GM21723 (cell line): ENCODE data around the gene ANKK1.
A peak's percentile ranks its signal among the peaks of the same experiment; 100 is the strongest.

Experiments used
- ATAC-seq: cut with Tn5 transposase; IDR thresholded peaks from one replicate; pipeline ENCODE4 v1.9.1; 2021; ENCODE audit warnings: mild to moderate bottlenecking, moderate library complexity; ENCODE audit not compliant: unreplicated experiment

Gene ANKK1

DNA sequence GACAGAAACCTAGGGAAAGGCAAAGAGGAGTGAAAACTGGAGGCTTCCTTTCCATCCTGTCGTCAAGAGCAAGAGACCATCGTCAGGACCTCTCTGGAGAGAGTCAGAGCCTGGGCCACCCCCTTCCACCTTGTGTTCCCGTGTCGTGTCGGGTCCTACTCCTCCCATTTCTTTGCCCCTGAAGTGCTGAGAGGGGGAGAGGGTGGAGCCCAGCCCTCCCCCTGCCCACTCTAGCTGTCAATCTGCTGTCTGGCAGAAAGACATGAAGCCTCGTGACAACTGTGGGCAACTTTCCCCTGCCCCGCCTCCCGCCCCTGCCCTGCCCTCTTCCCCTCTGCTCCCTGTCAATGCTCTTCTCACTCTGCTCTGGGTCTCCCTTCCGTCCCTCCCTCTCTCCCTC lies 20.6 kb downstream of the ANKK1 start:
- no peak for ATAC-seq

DNA sequence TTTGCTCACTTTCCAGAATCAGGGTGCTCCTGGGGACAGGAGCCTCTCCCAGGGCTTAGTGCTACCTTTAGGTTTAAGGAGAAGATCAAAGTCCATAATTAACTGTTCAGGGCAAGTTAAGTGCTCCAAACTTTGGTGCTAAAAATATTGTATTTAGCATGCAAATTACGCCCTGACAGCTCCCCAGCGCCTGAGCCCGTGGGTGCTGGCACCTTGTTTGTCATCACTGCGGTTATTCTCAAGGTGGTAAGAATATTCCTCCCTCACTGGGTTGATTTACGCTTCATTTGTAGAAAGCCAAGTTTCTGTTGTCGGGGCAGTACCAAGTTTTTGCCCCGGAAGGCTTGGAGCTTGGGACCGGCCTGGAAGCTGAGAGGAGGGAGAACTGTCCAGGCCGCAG lies 21.3 kb downstream of the ANKK1 start:
- ATAC-seq, result no peak

DNA sequence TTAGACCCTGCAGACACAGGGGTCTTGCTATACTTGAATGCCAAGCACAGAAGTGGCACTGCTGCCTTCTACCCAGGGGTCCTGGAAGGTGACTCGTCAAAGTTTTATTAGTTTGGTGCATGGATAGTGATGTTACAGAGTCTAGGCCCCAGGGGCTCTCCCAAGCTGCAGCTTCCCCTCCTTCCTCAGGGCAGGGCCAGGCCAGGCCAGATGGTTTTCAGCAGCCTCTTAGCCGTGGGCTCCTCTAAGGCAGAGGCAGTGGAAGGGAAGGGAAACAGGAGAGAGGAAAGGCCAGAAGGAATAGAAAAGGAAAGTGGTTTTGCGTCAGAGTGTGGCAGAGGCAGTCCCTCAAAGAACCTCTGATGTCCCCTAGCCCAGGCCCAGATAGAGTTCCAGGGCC lies 21.9 kb downstream of the ANKK1 start:
- no peak for ATAC-seq

DNA sequence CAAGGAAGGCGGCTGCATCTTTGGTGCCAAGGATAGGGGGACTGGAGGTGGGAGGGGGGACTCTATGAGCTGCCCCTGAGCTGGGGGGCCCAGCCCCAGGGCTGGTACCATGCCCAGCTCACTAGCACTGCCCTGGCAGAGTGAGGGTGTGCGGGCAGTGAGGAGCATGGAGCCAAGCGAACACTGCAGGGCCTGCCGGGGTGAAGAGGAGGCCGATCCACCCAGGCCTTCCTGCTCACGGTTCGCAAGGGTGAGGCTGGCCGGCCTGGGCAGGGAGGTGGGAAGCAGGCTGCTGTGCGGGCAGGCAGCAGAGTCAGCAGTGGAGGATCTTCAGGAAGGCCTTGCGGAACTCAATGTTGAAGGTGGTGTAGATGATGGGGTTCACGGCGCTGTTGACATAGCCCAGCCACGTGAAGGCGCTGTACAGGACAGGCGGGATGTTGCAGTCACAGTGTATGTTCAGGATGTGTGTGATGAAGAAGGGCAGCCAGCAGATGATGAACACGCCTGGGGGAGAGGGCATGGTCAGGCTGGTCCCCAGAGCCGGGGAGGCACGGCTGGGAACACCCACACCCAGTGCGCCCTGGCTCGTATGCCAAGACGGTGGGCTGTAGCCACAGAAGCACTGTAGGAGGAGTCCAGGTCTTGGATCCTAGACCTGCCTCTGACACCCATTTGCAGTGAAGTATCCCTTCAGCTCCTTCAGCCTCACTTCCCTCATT lies 23.0 kb downstream of the ANKK1 start:
- no peak for ATAC-seq

DNA sequence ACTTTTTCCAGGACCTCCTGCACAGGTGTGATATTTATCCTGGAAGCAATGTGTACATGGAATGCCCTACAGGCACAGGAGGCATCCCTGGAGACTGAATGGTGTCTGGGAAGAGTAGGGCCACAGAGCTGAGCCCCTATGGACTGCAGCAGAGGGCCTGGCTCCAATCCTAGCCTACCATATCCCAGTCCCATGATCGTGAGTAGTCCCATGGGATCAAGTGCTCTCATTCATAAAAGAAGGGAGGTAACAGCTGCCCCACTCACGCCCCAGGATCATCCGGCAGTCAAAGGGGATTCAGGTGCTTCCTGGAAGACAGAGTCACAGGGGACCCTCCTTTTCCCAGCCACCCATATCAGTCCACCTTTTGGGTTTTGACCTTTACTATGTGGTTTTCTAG lies 24.0 kb downstream of the ANKK1 start:
- ATAC-seq, result no peak

DNA sequence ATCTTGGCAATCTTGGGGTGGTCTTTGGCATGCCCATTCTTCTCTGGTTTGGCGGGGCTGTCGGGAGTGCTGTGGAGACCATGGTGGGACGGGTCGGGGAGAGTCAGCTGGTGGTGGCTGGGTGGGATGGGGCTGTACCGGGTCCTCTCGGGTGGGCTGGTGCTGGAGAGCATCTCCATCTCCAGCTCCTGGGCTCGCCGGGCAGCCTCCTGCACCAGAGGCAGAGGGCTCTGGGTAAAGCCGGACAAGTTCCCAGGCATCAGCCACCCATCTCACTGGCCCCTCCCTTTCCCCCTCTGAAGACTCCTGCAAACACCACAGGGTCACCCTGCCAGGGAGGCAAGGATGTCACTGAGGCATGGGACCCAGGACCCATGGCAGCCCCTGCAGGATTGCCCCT lies 25.1 kb downstream of the ANKK1 start:
- no peak for ATAC-seq

DNA sequence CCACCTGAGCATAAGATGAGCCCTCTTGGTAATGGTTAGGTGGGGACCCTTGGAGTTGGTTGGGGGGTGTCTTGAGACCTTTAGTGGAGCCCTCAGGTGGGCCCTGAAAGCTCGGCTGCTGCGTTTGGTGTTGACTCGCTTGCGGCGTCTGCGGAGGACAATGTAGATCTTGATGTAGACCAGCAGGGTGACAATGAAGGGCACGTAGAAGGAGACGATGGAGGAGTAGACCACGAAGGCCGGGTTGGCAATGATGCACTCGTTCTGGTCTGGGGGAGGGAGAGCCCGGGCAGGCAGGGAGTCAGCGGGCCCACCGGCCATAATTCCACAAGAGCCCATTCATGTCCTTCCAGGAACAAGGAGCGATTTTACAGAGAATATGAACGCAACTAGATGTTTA lies 27.8 kb downstream of the ANKK1 start:
- ATAC-seq, result no peak

DNA sequence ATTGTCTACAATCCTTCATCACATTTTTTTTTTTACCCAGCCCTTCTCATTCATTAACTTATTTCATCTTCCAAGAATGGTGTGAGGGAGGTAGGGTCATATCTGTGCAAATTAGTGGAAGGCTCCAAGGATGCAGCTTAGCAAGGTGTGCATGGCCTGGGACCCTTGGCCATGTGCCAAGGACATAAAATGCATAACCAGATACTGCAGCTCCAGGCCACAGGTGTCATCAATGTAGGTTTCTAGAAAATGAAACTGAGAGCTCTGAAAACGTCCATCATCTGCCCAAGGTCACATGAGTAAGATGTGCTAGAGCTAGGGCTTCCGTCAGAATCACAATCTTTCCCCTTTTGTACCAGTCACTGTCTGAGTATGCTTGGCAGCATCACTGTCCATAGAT lies 29.8 kb downstream of the ANKK1 start:
- ATAC-seq, result no peak

DNA sequence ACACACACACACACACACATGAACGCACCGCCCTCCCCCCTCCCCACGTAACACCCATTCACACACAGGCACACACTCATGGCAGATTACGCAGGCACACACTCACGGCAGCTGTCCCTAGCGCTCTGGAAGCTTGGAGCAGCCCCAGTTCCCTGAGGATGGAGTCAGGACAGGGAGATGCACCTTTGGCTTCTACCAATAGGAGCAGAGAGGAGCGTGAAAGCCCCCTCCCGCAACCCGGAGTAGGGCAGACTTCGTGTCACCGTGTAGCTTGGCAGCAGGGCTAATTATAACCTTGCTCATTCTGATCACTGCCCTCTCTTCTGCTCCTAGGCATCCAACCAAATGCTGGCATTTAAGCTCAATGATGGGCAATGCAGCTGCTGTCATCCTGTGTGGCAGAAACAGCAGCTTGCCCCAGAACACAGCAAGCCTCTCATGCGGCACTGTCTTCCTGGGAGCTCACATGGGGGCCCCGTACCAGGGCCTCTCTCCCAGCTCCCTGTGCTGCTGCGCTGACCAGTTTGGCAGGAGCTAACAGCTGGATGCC lies 31.9 kb downstream of the ANKK1 start:
- ATAC-seq, result no peak

DNA sequence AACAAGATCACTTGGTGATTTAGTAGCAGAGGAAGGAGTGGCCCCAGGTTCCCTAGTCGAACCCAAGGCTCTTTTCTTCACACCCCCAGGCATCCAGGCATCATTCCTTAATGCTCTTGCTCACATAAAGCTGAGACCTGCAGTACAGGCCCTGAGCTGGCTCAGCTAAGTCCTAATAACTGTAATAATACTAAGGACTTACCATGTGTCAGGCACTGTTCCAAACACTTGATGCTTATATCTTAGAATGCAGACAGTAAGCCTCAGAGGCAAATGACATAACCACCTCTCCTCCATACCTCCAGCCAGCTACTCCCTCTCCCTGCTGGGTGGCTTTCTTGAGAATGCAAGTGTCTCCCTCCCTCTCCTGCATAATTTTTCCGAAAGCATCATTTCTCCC lies 33.2 kb downstream of the ANKK1 start:
- ATAC-seq, result no peak

DNA sequence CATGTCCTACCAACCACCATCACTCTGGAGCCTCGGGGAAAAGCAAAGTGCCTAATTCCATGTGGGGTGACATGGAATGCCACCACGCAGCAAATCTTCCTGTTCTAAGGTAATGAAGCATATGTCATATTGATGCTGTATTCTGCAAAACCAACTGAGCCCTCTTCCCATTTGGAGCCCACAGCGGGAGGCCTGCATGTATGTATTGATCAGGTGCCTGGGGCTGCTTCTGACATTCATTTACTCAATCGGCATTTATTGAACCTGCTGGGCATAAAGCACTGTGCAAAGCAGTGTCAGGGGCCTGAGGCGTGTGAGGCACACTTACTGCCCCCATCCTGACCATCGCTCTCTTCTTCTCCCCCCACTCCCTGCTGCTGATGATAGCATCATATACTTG lies 39.1 kb downstream of the ANKK1 start:
- no peak for ATAC-seq

DNA sequence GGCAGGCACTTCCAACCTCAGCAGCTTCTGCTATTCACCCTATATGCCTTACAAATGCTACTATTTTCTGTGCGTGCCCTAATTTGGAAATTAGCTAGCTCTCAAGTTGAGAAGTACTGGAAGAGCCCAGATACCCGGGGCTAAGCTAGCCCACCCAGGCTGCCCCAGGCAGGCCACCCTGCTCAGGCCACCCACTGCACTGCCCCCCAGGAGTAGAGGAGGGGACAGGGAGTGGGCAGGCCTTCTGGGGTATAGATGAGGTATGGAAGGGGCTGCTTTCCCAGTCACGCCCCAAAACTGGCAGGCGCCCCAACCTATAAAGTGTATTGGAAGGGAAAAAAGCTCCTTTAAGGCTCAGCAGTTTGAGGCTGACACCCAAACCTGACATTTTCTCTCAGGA lies 44.2 kb downstream of the ANKK1 start:
- ATAC-seq, result no peak

DNA sequence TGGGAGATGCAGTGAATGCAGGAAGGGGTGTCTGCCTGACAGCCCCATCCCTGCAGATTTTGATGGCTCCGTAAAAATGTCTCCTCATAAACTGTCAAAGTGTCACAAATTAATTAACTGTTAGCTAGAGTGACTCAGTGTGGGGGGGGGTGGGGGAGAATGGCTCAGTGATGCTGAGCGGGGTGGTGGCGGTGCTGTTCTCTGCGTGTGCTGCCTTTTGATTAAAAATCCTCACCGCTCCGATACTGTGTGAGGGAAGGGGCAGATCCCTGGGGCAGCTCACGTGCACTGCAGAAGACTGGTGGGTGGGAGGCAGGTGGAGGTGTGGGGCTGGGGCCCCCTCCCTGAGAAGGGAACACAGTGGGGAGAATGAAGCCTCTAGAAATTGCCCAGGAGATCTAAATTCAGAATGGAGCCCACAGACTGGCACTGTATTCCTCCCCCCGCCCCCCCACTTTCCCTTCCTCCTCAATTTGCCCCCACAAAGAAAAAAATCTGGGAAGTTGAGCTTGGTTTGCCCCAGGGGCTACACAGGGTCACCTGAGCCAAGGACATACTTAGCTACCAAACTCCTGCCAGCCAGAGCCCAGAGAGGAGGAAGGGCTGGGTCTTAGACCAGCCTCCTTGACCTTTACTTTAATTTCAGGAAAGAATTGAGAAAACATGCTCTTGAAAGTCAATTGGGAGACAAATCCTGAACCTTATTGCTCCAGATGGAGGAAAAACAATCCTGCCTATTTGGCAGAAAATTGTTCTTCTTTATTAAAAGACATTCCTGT lies 47.8 kb downstream of the ANKK1 start:
- ATAC-seq, result no peak

DNA sequence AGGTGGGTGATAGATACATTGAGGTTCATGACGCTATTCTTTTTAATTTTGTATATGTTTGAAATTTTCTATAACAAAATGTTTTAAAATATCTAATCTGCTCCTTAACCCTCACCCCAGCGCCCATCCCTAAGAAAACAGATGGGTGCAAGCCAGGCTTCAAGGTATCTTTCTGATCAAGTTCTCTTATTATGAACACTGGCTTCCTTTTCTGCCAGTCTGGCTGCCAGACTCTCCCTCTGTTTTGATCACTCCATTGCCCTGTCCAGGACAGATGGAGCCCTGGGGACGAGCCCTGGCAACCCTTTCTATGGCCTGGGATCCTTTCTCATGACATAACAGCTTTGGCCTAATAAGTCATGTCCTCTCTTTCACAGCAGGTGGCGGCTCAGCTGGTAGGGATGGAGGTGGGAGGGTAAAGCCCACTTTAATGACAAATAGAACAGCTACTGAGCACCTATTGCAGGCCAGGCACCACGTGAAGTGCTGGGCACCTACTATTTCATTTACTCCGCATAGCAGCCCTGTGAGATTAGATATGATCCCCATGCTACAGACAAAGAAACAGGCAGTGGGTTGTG lies 49.2 kb downstream of the ANKK1 start:
- ATAC-seq, result no peak

DNA sequence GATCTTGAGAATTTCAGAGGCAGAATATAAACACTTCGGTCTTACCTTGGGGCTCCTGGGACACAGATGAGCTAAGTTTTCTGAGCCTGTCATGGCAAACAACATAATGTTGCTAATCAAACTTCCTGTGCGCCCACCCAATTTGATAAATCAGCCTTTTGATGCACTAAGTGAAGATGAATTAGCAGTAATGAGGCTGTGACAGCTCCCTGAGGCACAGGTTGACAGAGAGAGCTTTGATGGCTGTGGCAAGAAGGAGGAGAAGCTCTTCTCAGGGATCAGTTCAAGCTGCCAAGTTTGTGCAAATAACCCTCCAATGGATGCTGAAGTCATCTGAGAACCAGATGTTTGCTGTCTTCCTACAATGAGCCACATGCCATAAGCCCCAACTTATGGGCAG lies 53.2 kb downstream of the ANKK1 start:
- ATAC-seq, result no peak

DNA sequence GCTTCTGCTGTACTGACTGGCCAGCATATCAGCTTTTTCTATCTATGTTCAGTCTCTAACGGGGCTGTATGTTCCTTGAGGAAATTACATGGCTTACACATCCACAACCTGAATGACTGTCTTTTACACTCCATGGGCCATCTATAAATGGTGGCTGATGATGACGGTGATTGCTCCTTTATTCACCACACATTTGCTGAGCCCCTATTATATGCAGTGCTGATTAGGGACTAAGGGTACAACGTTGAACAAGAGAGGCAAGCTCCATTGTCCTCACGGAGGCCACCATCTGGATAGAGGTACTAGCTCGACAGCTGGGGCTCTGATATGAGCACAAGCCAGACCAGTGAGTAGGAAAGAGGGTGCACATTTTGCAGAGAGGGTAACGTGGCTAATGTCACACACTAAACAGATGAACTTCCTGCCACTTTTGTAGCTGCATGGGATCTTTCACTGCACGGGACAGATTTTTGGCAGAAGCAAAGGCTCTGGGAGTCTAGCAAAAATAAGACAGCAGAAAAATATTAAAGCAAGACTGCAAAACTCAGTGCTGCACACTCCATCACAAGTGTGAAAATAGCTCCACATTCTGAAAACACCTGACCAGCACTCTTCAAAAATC lies 57.0 kb downstream of the ANKK1 start:
- no peak for ATAC-seq

DNA sequence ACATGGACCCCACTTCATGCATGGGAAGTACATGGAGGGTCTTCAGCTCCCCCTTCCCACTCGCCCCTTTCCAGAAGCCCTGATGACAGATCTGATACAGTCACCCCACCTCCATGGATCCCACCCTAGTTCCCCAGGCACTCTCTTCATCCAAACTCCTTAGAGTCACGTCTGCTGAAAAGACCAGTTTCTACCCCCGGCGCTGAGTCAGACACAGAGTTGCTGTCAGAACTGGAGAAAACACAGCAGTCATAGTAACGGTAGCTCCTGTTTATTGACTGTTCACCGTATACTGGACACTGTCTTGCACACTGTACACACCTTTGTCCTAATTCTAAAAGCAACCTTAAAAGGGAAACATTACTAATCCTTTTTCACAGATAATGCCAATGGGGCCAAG lies 58.5 kb downstream of the ANKK1 start:
- peak; percentile 71 for ATAC-seq

DNA sequence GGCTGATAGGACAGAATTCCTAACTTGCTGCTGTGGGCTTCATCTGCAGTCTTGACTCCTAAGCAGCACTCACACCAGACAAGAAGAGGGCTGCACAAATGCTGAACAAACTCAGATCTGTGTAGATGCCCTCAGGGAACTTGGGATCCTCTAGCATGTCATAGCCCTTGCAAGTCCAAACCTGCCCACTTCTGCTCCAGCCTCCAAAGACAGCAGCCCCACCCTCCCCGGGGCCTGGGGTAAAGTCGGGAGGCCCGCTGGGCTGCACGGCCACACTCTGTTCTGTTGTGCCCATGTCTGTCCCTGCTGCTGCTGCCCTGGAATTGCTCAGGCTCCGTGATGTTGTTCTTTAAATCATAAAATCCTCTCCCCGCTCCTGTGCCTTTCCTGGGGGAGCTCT lies 59.4 kb downstream of the ANKK1 start:
- no peak for ATAC-seq

DNA sequence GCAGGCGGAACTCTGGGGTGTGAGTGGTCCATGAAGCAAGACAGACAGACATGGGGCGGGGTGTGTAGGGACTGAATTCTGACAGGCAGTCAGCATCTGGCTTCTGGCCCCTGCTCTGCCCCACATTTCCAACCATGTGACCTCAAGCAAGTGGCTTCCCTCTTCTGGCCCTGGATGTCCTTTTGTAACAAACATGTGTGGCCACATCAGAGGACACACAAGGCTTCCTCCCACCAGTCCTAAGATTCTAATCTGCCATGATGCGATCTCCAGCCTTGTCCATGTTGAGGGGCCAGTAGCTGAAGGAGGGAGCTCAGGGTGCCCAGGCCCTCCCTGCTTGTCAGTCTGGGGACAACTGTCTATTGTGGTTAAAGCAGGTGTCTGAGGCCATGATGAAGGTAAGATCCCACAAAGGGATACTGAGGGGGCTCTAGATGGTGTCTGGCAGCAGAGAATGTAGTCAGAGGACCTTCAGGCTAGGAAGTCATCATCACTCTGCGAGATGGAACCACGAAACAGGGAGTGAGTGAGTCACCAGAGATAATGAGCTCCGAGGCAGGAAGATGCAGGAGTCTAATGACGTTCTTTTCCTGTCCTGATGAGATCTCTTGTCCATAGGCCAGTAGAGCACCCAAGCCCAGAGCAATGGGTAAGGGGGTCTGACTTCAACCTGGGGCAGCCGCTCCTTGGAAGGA lies 60.2 kb downstream of the ANKK1 start:
- ATAC-seq, result no peak

DNA sequence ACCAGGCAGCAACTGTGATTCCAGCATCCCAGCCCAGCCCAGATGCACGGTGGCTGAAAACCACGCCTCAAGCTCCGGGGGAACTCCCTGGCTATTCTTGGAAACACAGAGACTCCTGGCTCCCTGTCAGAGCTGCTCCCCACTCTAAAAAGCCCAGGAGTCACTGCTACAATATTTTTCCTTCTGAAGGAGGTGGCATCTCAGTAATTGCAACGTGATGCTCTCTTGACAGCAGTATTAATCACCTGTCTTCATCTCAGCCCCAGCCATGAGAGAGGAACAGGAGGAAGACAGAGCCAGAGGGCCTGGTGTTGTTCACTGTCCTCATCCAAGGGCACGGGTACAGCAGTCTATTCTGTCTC lies 60.7 kb downstream of the ANKK1 start:
- no peak for ATAC-seq

DNA sequence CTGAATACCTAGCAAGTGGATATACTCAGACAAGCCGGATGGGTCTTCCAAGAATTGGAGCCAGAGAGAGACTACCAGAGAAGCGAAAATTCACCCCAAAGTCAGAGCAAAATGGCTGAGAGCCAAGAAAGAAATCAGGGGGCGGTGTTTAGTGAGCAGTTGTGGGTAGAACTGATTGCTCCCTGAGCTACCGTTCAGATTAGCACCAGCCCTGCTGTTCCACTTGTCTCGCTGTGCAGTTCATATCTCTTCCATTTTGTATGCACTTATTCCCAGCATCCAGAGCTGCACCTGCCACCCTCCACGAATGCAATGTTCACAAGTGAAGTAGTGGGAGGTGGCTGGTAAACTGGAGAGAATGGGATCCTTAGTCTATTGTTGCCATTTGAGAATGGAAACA lies 62.2 kb downstream of the ANKK1 start:
- ATAC-seq, result no peak
